A549 (cell line): ENCODE data around the gene BAIAP3. TPM values are rescaled to one million over a fixed set of nuclear protein-coding genes. Genes with fewer than 3 reads are reported as not detected.

Source experiments
- ATAC-seq, 2 experiments: fragments of 200-7000 bp in 1 of 2; fragments of >200 bp in 1 of 2; cut with Nextera tagmentation in 1 of 2; cut with Tn5 transposase in 1 of 2; 3 replicates each; pipeline versions ENCODE4 v1.8.0 to v1.9.1; 2018 to 2020; ENCODE audit warnings: mild to moderate bottlenecking in 1 of 2, moderate library complexity in 1 of 2
- CTCF ChIA-PET: fragments of 300-600 bp; sonication (Branson Sonifier 250); formaldehyde crosslinking; extraction: SDS; loops from one replicate; lab custom pipeline; 2021; ENCODE audit warnings: antibody characterized with exemption, inconsistent platforms; lab: Yijun Ruan, JAX
- POLR2A ChIA-PET: fragments of 350-600 bp; formaldehyde crosslinking; extraction: SDS; loops from one replicate; lab custom pipeline; 2021; ENCODE audit warnings: antibody characterized with exemption, inconsistent platforms; lab: Yijun Ruan, JAX
- DNase-seq, 2 experiments: peaks; one replicate each; pipeline versions ENCODE4 v3.0.0 to v3.0.0-alpha.2; 2011 to 2016; ENCODE audit warnings: low read depth in 1 of 2, low spot score in 1 of 2
- FAIRE-seq: peaks from 2 replicates; lab custom pipeline; 2011; peaks lifted over from hg19 to GRCh38; lab: Jason Lieb, UNC
- H3K27ac ChIP-seq, 2 experiments: fragments of >200 bp; sonication (Bioruptor Twin); formaldehyde crosslinking; 3 replicates each; pipeline ENCODE4 v1.5.1; 2016 to 2017
- H3K4me1 ChIP-seq: fragments of >200 bp; sonication (Bioruptor Twin); formaldehyde crosslinking; 3 replicates; pipeline ENCODE4 v1.6.1; 2016
- H3K4me2 ChIP-seq: fragments of >200 bp; sonication (Bioruptor Twin); formaldehyde crosslinking; 3 replicates; pipeline ENCODE4 v1.6.1; 2016
- H3K4me3 ChIP-seq: fragments of >200 bp; sonication (Bioruptor Twin); formaldehyde crosslinking; 3 replicates; pipeline ENCODE4 v1.5.1; 2016
- H3K9me3 ChIP-seq: fragments of >200 bp; sonication (Bioruptor Twin); formaldehyde crosslinking; 3 replicates; pipeline ENCODE4 v1.6.1; 2016
- BCL3 ChIP-seq: fragments of >200 bp; sonication (Bioruptor Twin); formaldehyde crosslinking; IDR thresholded peaks from 3 replicates; pipeline ENCODE4 v1.6.1; 2016
- CHD4 ChIP-seq: fragments of 200-600 bp; sonication (generic); IDR thresholded peaks from 2 replicates; pipeline ENCODE4 v1.6.1; 2016; ENCODE audit warnings: antibody characterized with exemption, mild to moderate bottlenecking, borderline replicate concordance
- CTCF ChIP-seq: fragments of >200 bp; sonication (Bioruptor Twin); formaldehyde crosslinking; IDR thresholded peaks from 3 replicates; pipeline ENCODE4 v1.5.1; 2016
- ESRRA ChIP-seq: fragments of 150-350 bp; IDR thresholded peaks from 2 replicates; pipeline ENCODE4 v1.6.1; 2014; ENCODE audit warnings: mild to moderate bottlenecking, low read length, borderline replicate concordance
- HDAC2 ChIP-seq: fragments of 200-600 bp; sonication (generic); IDR thresholded peaks from 2 replicates; pipeline ENCODE4 v1.6.1; 2016
- HES2 ChIP-seq: fragments of >200 bp; sonication (Bioruptor Twin); formaldehyde crosslinking; IDR thresholded peaks from 2 replicates; pipeline ENCODE4 v1.6.1; 2016
- HOXA7 ChIP-seq: fragments of 250-450 bp; sonication (Bioruptor Pico); IDR thresholded peaks from 2 replicates; pipeline ENCODE4 v1.5.0; 2020; ENCODE audit warnings: mild to moderate bottlenecking, moderate library complexity
- HOXB13 ChIP-seq: fragments of 250-450 bp; sonication (Bioruptor Pico); IDR thresholded peaks from 2 replicates; pipeline ENCODE4 v1.5.0; 2020; ENCODE audit warnings: low read depth, mild to moderate bottlenecking, moderate library complexity
- JUN ChIP-seq, 2 experiments: fragments of >200 bp; sonication (Bioruptor Twin); formaldehyde crosslinking; IDR thresholded peaks; 2 replicates in 1 of 2; 3 replicates in 1 of 2; pipeline ENCODE4 v1.6.1; 2016 to 2017
- MAX ChIP-seq: IDR thresholded peaks from 2 replicates; pipeline ENCODE4 v1.6.1; 2012
- NPAS2 ChIP-seq: fragments of 250-450 bp; sonication (Bioruptor Pico); IDR thresholded peaks from 2 replicates; pipeline ENCODE4 v1.8.0; 2022; ENCODE audit warnings: mild to moderate bottlenecking, moderate library complexity, borderline replicate concordance
- PHF8 ChIP-seq: fragments of 200-600 bp; sonication (generic); IDR thresholded peaks from 2 replicates; pipeline ENCODE4 v1.6.1; 2016; ENCODE audit warnings: low read depth, mild to moderate bottlenecking, antibody characterized with exemption, moderate library complexity, borderline replicate concordance
- RAD21 ChIP-seq, 2 experiments: fragments of >200 bp in 1 of 2; sonication (Bioruptor Twin) in 1 of 2; formaldehyde crosslinking in 1 of 2; IDR thresholded peaks in 1 of 2; conservative IDR thresholded peaks in 1 of 2; 2 replicates in 1 of 2; 3 replicates in 1 of 2; pipeline ENCODE4 v1.6.1; 2012 to 2018; ENCODE audit warnings: inconsistent platforms in 1 of 2
- RCOR1 ChIP-seq: fragments of 150-350 bp; IDR thresholded peaks from 2 replicates; pipeline ENCODE4 v1.6.1; 2014; ENCODE audit warnings: antibody characterized with exemption, low read length, low read depth
- ZSCAN20 ChIP-seq: fragments of 250-450 bp; sonication (Bioruptor Pico); IDR thresholded peaks from 2 replicates; pipeline ENCODE4 v1.8.0; 2022; ENCODE audit warnings: mild to moderate bottlenecking, moderate library complexity
- WGBS: methylation state at CpG from one replicate; pipeline ENCODE4 v1.1.6; 2017; ENCODE audit errors: missing lambda C conversion rate; 5-methylcytosine and 5-hydroxymethylcytosine counted together
- polyA plus RNA-seq, 4 experiments: library from polyadenylated mRNA; depleted of rRNA in 3 of 4; stranded (reverse); fragments of >200 nt; fragmentation: RNase III in 1 of 4; extraction: RNeasy Plus Mini Kit Qiagen cat#74134 plus additional on column Dnase treatment in 1 of 4; gene quantifications; 2 replicates in 3 of 4; 3 replicates in 1 of 4; pipeline ENCODE4 v1.2.3, GENCODE V29; 2011 to 2017

Gene BAIAP3
- polyA plus RNA-seq, 2 of the 4 experiments (the other 2 are of a cell fraction) = 0.31 to 0.32 TPM

- TF ChIP-seq CHD4 = no peak
- no peak overlapping the region for H3K27ac ChIP-seq
- no peak overlapping the region for H3K4me3 ChIP-seq
- H3K4me2 ChIP-seq = no peak overlapping the region
- FAIRE-seq (no peak), DNase-seq (no peak), ATAC-seq (no peak)
- CTCF ChIA-PET = interaction anchor here (0.6 to 9.4 kb wide), 6 partner anchors 8 to 401 kb away, joined by 3 to 78 read pairs (median 4); partner anchors contain the start of gene UQCC4
- POLR2A ChIA-PET = interaction anchor here (0.5 to 1.6 kb wide), 2 partner anchors 40 to 64 kb away, joined by 3 read pairs; no protein-coding TSS in a partner anchor
- H3K4me1 ChIP-seq = peaks cover 11% of the 10 kb centered on the region
- no peaks in the 10 kb centered on the region for H3K9me3 ChIP-seq
- no CpG with 5 or more reads among the region's 11 CpGs for WGBS
Measured at GRCh38 chr16:1345087-1345486, 11.6 kb downstream of the BAIAP3 start.

GRCh38 chr16:1345651-1346421 is 12.4 kb downstream of the BAIAP3 start:
- no peak overlapping the region for H3K4me3 ChIP-seq
- 80% methylated on average over 14 of the region's 31 CpGs for WGBS
- no peak overlapping the region for H3K4me2 ChIP-seq
- FAIRE-seq (no peak), ATAC-seq (no peak), DNase-seq (no peak)
- peaks cover 16% of the 10 kb centered on the region for H3K4me1 ChIP-seq
- H3K9me3 ChIP-seq = no peaks in the 10 kb centered on the region
- ChIA-PET POLR2A (interaction anchor here (0.7 to 1.6 kb wide), 2 partner anchors 40 to 75 kb away, joined by 3 to 4 read pairs; partner anchors contain the start of gene UQCC4), CTCF (interaction anchor here (0.7 to 9.4 kb wide), 6 partner anchors 9 to 75 kb away, joined by 3 to 78 read pairs (median 6); partner anchors contain the start of gene UQCC4)
- TF ChIP-seq ZSCAN20 (CRISPR knock-in tag) (no peak), MAX (no peak), RCOR1 (no peak), HDAC2 (no peak), HOXA7 (CRISPR knock-in tag) (no peak), HOXB13 (CRISPR knock-in tag) (no peak), ESRRA (no peak), PHF8 (no peak), NPAS2 (CRISPR knock-in tag) (no peak)
- H3K27ac ChIP-seq = no peak overlapping the region

GRCh38 chr16:1346422-1347285 is 13.2 kb downstream of the BAIAP3 start:
- ChIA-PET CTCF (interaction anchor here (0.7 to 9.4 kb wide), 9 partner anchors 10 to 56 kb away, joined by 3 to 78 read pairs (median 5); no protein-coding TSS in a partner anchor), POLR2A (no interaction called here)
- FAIRE-seq (no peak), DNase-seq (peak in 1 of 2 experiments; percentile 42), ATAC-seq (peak in 1 of 2 experiments; percentile 25; a peak in 2 of 6 replicates)
- Histone ChIP-seq H3K9me3 (no peaks in the 10 kb centered on the region), H3K4me3 (no peak overlapping the region), H3K4me1 (peaks cover 17% of the 10 kb centered on the region), H3K27ac (no peak overlapping the region), H3K4me2 (no peak overlapping the region)
- WGBS = 65% methylated on average over 22 of the region's 34 CpGs
- TF ChIP-seq RAD21 (conservative IDR thresholded peaks at IDR 0.05 in 1 of 2, IDR thresholded peaks at IDR 0.05 in 1 of 2) = peak in 1 of 2 experiments; percentile 32; a peak in 1 of 5 replicates
- 0 out of 3 replicates have a peak, but pooled peaks have one; percentile 25 for TF ChIP-seq BCL3
- TF ChIP-seq JUN (IDR thresholded peaks at IDR 0.05) = peak in 1 of 2 experiments; percentile 29; a peak in 1 of 5 replicates
- peak; percentile 29; the same call in 2 of the 3 replicates for TF ChIP-seq CTCF
- TF ChIP-seq HES2 = no peak
